WTC11 (cell line): ENCODE data around the gene MOB3C. TPM values are rescaled to one million over a fixed set of nuclear protein-coding genes. Genes with fewer than 3 reads are reported as not detected.
A peak's percentile ranks its signal among the peaks of the same experiment; 100 is the strongest.

ENCODE experiments used
- ATAC-seq: fragments of 200-7000 bp; cut with Tn5 transposase; 2 replicates; pipeline ENCODE4 v1.10.0; 2021; ENCODE audit warnings: mild to moderate bottlenecking, moderate library complexity
- CTCF ChIA-PET: fragments of 300-600 bp; sonication (Branson Sonifier 250); formaldehyde crosslinking; loops from one replicate; lab custom pipeline; 2021; ENCODE audit warnings: antibody characterized with exemption; lab: Charles Lee
- POLR2A ChIA-PET: fragments of 350-600 bp; sonication (Branson Sonifier 250); formaldehyde crosslinking; loops from one replicate; lab custom pipeline; 2021; ENCODE audit warnings: antibody characterized with exemption; lab: Charles Lee
- DNase-seq: peaks from one replicate; pipeline ENCODE4 v3.0.0; 2021; ENCODE audit warnings: low spot score
- H3K27ac Mint-ChIP-seq: 2 replicates; pipeline ENCODE4 v1.8.0; 2021; ENCODE audit warnings: mixed read lengths
- H3K27me3 Mint-ChIP-seq: 2 replicates; pipeline ENCODE4 v1.8.0; 2021; ENCODE audit warnings: low read depth, mild to moderate bottlenecking, moderate library complexity, mixed read lengths
- H3K36me3 Mint-ChIP-seq: 2 replicates; pipeline ENCODE4 v1.8.0; 2021; ENCODE audit warnings: mixed read lengths
- H3K4me1 Mint-ChIP-seq: 2 replicates; pipeline ENCODE4 v1.8.0; 2022; ENCODE audit warnings: mixed read lengths
- H3K4me3 Mint-ChIP-seq: 2 replicates; pipeline ENCODE4 v1.8.0; 2021; ENCODE audit warnings: mild to moderate bottlenecking, moderate library complexity, mixed read lengths
- H3K9me3 Mint-ChIP-seq: 2 replicates; pipeline ENCODE4 v1.8.0; 2021; ENCODE audit warnings: mixed read lengths
- AR ChIP-seq: fragments of 250-450 bp; sonication (Bioruptor Pico); IDR thresholded peaks from 2 replicates; pipeline ENCODE4 v1.9.0; 2021; ENCODE audit warnings: mild to moderate bottlenecking
- ATF1 ChIP-seq: sonication (generic); formaldehyde crosslinking; IDR thresholded peaks from 2 replicates; pipeline ENCODE4 v1.8.1; 2023; ENCODE audit warnings: mild to moderate bottlenecking, moderate library complexity, missing genetic modification reagents
- CBFB ChIP-seq: sonication (generic); formaldehyde crosslinking; IDR thresholded peaks from 2 replicates; pipeline ENCODE4 v1.8.1; 2022; ENCODE audit warnings: mild to moderate bottlenecking, low read depth, missing genetic modification reagents
- CREM ChIP-seq: sonication (generic); formaldehyde crosslinking; IDR thresholded peaks from 2 replicates; pipeline ENCODE4 v1.8.1; 2022; ENCODE audit warnings: mild to moderate bottlenecking, missing genetic modification reagents, moderate library complexity
- E2F5 ChIP-seq: sonication (generic); formaldehyde crosslinking; IDR thresholded peaks from 2 replicates; pipeline ENCODE4 v1.8.1; 2022; ENCODE audit warnings: mild to moderate bottlenecking, moderate library complexity, missing genetic modification reagents
- HMGXB4 ChIP-seq: sonication (generic); formaldehyde crosslinking; IDR thresholded peaks from 2 replicates; pipeline ENCODE4 v1.8.1; 2023; ENCODE audit warnings: mild to moderate bottlenecking, moderate library complexity, missing genetic modification reagents
- MXD4 ChIP-seq: fragments of 250-450 bp; sonication (Bioruptor Pico); IDR thresholded peaks from 2 replicates; pipeline ENCODE4 v1.8.0; 2021; ENCODE audit warnings: mild to moderate bottlenecking, moderate library complexity, borderline replicate concordance
- MYBL2 ChIP-seq: sonication (generic); formaldehyde crosslinking; IDR thresholded peaks from 2 replicates; pipeline ENCODE4 v1.8.1; 2023; ENCODE audit warnings: mild to moderate bottlenecking, moderate library complexity, missing genetic modification reagents
- NFATC4 ChIP-seq: fragments of 250-450 bp; sonication (Bioruptor Pico); IDR thresholded peaks from 2 replicates; pipeline ENCODE4 v1.9.0; 2021; ENCODE audit warnings: mild to moderate bottlenecking
- NFYB ChIP-seq: sonication (generic); formaldehyde crosslinking; conservative IDR thresholded peaks from 2 replicates; pipeline ENCODE4 v1.8.0; 2022; ENCODE audit warnings: low read depth, missing genetic modification reagents
- NR1H2 ChIP-seq: sonication (generic); formaldehyde crosslinking; IDR thresholded peaks from 2 replicates; pipeline ENCODE4 v1.9.0; 2021; ENCODE audit warnings: mild to moderate bottlenecking, moderate library complexity, missing genetic modification reagents
- PRDM15 ChIP-seq: sonication (generic); formaldehyde crosslinking; IDR thresholded peaks from 2 replicates; pipeline ENCODE4 v1.8.0; 2022; ENCODE audit warnings: missing genetic modification reagents
- PREB ChIP-seq: sonication (generic); formaldehyde crosslinking; IDR thresholded peaks from 2 replicates; pipeline ENCODE4 v1.8.1; 2022; ENCODE audit warnings: mild to moderate bottlenecking, missing genetic modification reagents, moderate library complexity, borderline replicate concordance
- RELA ChIP-seq: sonication (generic); formaldehyde crosslinking; IDR thresholded peaks from 2 replicates; pipeline ENCODE4 v1.8.1; 2022; ENCODE audit warnings: missing genetic modification reagents, mild to moderate bottlenecking, borderline replicate concordance
- SP1 ChIP-seq: sonication (generic); formaldehyde crosslinking; conservative IDR thresholded peaks from 2 replicates; pipeline ENCODE4 v1.8.1; 2022; ENCODE audit warnings: missing genetic modification reagents
- TEAD1 ChIP-seq: sonication (generic); formaldehyde crosslinking; IDR thresholded peaks from 2 replicates; pipeline ENCODE4 v1.8.0; 2022; ENCODE audit warnings: mild to moderate bottlenecking, missing genetic modification reagents
- ZBTB43 ChIP-seq: sonication (generic); formaldehyde crosslinking; IDR thresholded peaks from 2 replicates; pipeline ENCODE4 v1.8.1; 2023; ENCODE audit warnings: mild to moderate bottlenecking, missing genetic modification reagents
- ZNF138 ChIP-seq: sonication (generic); formaldehyde crosslinking; conservative IDR thresholded peaks from 2 replicates; pipeline ENCODE4 v1.8.1; 2022; ENCODE audit warnings: mild to moderate bottlenecking, moderate library complexity, missing genetic modification reagents
- ZNF232 ChIP-seq: sonication (generic); formaldehyde crosslinking; IDR thresholded peaks from 2 replicates; pipeline ENCODE4 v1.8.0; 2022; ENCODE audit warnings: mild to moderate bottlenecking, missing genetic modification reagents
- ZNF263 ChIP-seq: sonication (generic); formaldehyde crosslinking; IDR thresholded peaks from 2 replicates; pipeline ENCODE4 v1.8.1; 2022; ENCODE audit warnings: low read depth, mild to moderate bottlenecking, moderate library complexity, missing genetic modification reagents
- total RNA-seq: library from RNA; stranded (reverse); gene quantifications from 3 replicates; pipeline ENCODE4 v1.2.3, GENCODE V29; 2021

Gene MOB3C
- total RNA-seq, 1 experiment from 2014 or later: 3.1 TPM

GRCh38 chr1:46615088-46615487 lies 1.5 kb downstream of the MOB3C start:
- H3K27ac Mint-ChIP-seq: peak overlapping the region; percentile 24; the same call in 1 of the 2 replicates
- ATAC-seq: no peak
- peaks cover 57% of the 10 kb centered on the region for H3K4me1 Mint-ChIP-seq
- no peaks in the 10 kb centered on the region for H3K9me3 Mint-ChIP-seq
- H3K27me3 Mint-ChIP-seq: peaks cover 30% of the 10 kb centered on the region
- ChIA-PET POLR2A (no interaction called here), CTCF (interaction anchor here (1.2 to 3.6 kb wide), 4 partner anchors 11 to 173 kb away, joined by 4 to 33 read pairs (median 14); partner anchors contain the start of gene MKNK1)
- no peak for DNase-seq
- H3K36me3 Mint-ChIP-seq: no peaks in the 10 kb centered on the region
- TF ChIP-seq ZNF232 (CRISPR knock-in tag): no peak
- no peak for TF ChIP-seq E2F5 (CRISPR knock-in tag)
- TF ChIP-seq ZNF138 (CRISPR knock-in tag): no peak
- TF ChIP-seq CREM (CRISPR knock-in tag): no peak
- no peak overlapping the region for H3K4me3 Mint-ChIP-seq

- POLR2A ChIA-PET: interaction anchor here (2.3 kb wide), 1 partner anchor 10 kb away, joined by 14 read pairs; the partner anchor contains the start of gene MKNK1
These were observed 2.0 kb downstream of the MOB3C start for GRCh38 chr1:46614604-46614984.

More at GRCh38 chr1:46614604-46614984, 2.0 kb downstream of the MOB3C start:
- ATAC-seq (no peak), DNase-seq (no peak)
- CTCF ChIA-PET: interaction anchor here (1.2 to 3.6 kb wide), 5 partner anchors 8 to 201 kb away, joined by 3 to 33 read pairs (median 6); partner anchors contain the start of gene MKNK1
- H3K27ac Mint-ChIP-seq: no peak overlapping the region
- no peak overlapping the region for H3K4me3 Mint-ChIP-seq
- H3K9me3 Mint-ChIP-seq: no peaks in the 10 kb centered on the region
- peaks cover 57% of the 10 kb centered on the region for H3K4me1 Mint-ChIP-seq
- H3K27me3 Mint-ChIP-seq: peaks cover 27% of the 10 kb centered on the region
- no peak for TF ChIP-seq NFATC4 (CRISPR knock-in tag)
- TF ChIP-seq TEAD1 (CRISPR knock-in tag): no peak
- TF ChIP-seq ZNF263: no peak
- no peak for TF ChIP-seq ATF1 (CRISPR knock-in tag)
- TF ChIP-seq MXD4: no peak
- TF ChIP-seq RELA (CRISPR knock-in tag): no peak
- TF ChIP-seq AR (CRISPR knock-in tag): no peak
- TF ChIP-seq NFYB (CRISPR knock-in tag): no peak
- no peak for TF ChIP-seq HMGXB4 (CRISPR knock-in tag)
- no peak for TF ChIP-seq PRDM15 (CRISPR knock-in tag)
- no peak for TF ChIP-seq MYBL2 (CRISPR knock-in tag)
- TF ChIP-seq NR1H2 (CRISPR knock-in tag): no peak
- TF ChIP-seq SP1 (CRISPR knock-in tag): no peak
- TF ChIP-seq CBFB (CRISPR knock-in tag): no peak
- TF ChIP-seq ZBTB43: no peak
- no peak for TF ChIP-seq PREB (CRISPR knock-in tag)
- no peaks in the 10 kb centered on the region for H3K36me3 Mint-ChIP-seq
